AG04450 (cell line): Measurements from ENCODE around the gene LHX1. TPM values are rescaled to one million over a fixed set of nuclear protein-coding genes. Genes with fewer than 3 reads are reported as not detected.

Experiments
- CTCF ChIA-PET: fragments of 300-600, 350-600 bp; formaldehyde crosslinking; extraction: SDS; loops from one replicate; lab custom pipeline; 2022; ENCODE audit warnings: antibody characterized with exemption, inconsistent platforms; lab: Charles Lee
- POLR2A ChIA-PET: fragments of 350-600 bp; formaldehyde crosslinking; extraction: SDS; loops from one replicate; lab custom pipeline; 2021; ENCODE audit warnings: antibody characterized with exemption, inconsistent platforms; lab: Yijun Ruan, JAX
- DNase-seq: peaks from one replicate; pipeline ENCODE4 v3.0.0-alpha.2; 2011; ENCODE audit warnings: low read depth, low spot score
- H3K27ac ChIP-seq: one replicate; pipeline ENCODE4 v1.5.1; 2012; ENCODE audit warnings: low read depth, low read length, control low read depth
- H3K27me3 ChIP-seq: one replicate; pipeline ENCODE4 v1.6.0; 2012; ENCODE audit warnings: low read length; ENCODE audit not compliant: control insufficient read depth, insufficient read depth
- H3K4me3 ChIP-seq: 2 replicates; pipeline ENCODE4 v1.5.1; 2011; ENCODE audit warnings: mild to moderate bottlenecking, low read depth, low read length, control low read depth
- H3K9me3 ChIP-seq: 2 replicates; pipeline ENCODE4 v1.5.1; 2012; ENCODE audit warnings: low read length; ENCODE audit not compliant: control insufficient read depth, insufficient read depth
- polyA plus RNA-seq: library from polyadenylated mRNA; depleted of rRNA; stranded (reverse); fragments of >200 nt; gene quantifications from 2 replicates; pipeline ENCODE4 v1.2.3, GENCODE V29; 2011
- TF ChIP-seq, protein P1 (sequence below): IDR thresholded peaks from 2 replicates; pipeline ENCODE4 v1.5.1; 2011; ENCODE audit warnings: low read depth, low read length, control low read depth, inconsistent platforms

Gene LHX1
- polyA plus RNA-seq, 1 experiment, result not detected

DNA sequence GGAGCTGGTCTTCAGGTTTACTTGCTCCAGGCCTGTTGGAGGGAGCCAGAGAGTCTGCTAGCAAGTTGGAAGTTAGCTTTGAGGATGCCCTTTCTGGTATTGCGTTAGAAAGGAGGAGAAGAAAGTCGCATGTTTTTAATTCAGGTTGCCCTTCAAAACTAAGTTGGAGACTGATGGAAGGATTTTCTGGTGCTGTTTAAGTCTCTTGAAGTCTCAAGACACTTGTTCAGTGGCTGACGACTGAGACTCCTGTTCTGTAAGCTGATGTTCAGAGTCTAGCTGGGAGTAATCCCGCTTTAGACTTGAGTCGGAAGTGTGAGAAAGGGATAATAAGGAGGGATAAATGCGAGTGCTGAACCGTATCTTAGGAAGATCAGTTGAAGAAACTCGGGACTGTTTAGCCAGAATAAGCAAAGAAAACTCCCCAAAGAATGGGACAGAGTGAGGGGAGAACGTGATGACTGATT is 12.2 kb downstream of the LHX1 start:
- no peak for DNase-seq
- POLR2A ChIA-PET, result interaction anchor here (0.7 to 1.4 kb wide), 3 partner anchors 11 to 68 kb away, joined by 4 to 7 read pairs (median 5); no protein-coding TSS in a partner anchor
- Histone ChIP-seq H3K27me3 (peaks cover 34% of the 10 kb centered on the region), H3K9me3 (peaks cover 3% of the 10 kb centered on the region), H3K27ac (peak overlapping the region; percentile 96), H3K4me3 (peak overlapping the region; percentile 88)
- CTCF ChIA-PET, result interaction anchor here (0.6 to 1.7 kb wide), 5 partner anchors 10 to 424 kb away, joined by 3 to 11 read pairs (median 3); no protein-coding TSS in a partner anchor
- TF ChIP-seq, protein P1, sequence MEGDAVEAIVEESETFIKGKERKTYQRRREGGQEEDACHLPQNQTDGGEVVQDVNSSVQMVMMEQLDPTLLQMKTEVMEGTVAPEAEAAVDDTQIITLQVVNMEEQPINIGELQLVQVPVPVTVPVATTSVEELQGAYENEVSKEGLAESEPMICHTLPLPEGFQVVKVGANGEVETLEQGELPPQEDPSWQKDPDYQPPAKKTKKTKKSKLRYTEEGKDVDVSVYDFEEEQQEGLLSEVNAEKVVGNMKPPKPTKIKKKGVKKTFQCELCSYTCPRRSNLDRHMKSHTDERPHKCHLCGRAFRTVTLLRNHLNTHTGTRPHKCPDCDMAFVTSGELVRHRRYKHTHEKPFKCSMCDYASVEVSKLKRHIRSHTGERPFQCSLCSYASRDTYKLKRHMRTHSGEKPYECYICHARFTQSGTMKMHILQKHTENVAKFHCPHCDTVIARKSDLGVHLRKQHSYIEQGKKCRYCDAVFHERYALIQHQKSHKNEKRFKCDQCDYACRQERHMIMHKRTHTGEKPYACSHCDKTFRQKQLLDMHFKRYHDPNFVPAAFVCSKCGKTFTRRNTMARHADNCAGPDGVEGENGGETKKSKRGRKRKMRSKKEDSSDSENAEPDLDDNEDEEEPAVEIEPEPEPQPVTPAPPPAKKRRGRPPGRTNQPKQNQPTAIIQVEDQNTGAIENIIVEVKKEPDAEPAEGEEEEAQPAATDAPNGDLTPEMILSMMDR, result 0 out of 2 replicates have a peak, but pooled peaks have one; percentile 14

DNA sequence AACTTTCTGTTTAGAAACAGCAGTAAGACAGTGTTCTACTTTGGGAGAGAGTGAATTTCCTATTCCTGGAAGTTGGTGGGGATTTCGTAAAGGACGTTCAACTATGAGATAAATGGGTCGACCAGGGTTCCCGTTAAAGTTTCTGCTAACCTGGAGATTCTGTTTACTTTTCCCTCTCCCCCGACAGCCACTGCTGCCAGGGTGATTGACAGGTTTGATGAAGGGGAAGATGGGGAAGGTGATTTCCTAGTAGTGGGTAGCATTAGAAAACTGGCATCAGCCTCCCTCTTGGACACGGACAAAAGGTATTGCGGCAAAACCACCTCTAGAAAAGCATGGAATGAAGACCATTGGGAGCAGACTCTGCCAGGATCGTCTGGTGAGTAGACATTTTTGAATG is 12.8 kb downstream of the LHX1 start:
- ChIA-PET CTCF (interaction anchor here (1.3 to 1.7 kb wide), 2 partner anchors 98 to 423 kb away, joined by 3 to 11 read pairs; no protein-coding TSS in a partner anchor), POLR2A (no interaction called here)
- H3K27ac ChIP-seq, result no peak overlapping the region

DNA sequence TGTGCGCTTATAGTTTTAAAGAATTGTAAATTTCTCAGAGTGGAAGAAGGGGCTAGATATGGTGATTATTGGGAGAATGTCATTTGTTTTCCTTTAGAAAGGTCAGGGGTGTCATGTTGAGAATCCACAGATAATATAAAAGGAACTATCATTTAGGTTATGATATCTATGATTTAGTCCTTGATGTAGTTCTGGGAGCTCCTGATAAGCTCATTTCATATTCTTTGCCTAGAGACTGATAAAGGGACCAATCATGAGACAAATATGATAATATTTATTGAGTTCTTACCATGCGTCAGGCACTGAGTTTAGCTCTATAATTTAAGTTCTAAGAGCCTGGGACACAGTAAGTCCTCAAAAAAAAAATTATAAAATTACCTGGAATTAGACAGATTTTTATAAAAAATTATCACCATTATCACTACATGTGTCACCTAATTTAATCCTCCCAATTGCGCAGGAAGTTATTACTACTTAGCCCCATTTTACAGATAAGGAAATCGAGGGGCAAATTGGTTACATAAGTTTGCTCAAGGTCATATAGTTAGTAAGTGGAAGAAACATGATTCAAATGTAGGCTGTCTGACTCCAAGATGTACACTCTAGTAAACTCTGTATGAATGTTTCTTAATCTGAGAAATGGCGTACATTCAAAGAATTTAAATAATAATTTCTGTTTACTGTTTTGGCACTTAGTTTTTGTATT is 14.0 kb downstream of the LHX1 start:
- ChIA-PET CTCF (interaction anchor here (1.1 to 1.8 kb wide), 2 partner anchors 97 to 289 kb away, joined by 3 to 6 read pairs; no protein-coding TSS in a partner anchor), POLR2A (no interaction called here)
- Histone ChIP-seq H3K27me3 (peaks cover 18% of the 10 kb centered on the region), H3K27ac (no peak overlapping the region), H3K9me3 (no peaks in the 10 kb centered on the region; the same call in none of the 2 replicates), H3K4me3 (no peak overlapping the region)
- no peak for DNase-seq
- TF ChIP-seq, protein P1, result no peak

More for the DNA sequence above, 12.8 kb downstream of the LHX1 start:
- peaks cover 3% of the 10 kb centered on the region for H3K9me3 ChIP-seq
- peak overlapping the region; percentile 88 for H3K4me3 ChIP-seq
- no peak for DNase-seq
- TF ChIP-seq, protein P1, result no peak
- H3K27me3 ChIP-seq, result peaks cover 30% of the 10 kb centered on the region

DNA sequence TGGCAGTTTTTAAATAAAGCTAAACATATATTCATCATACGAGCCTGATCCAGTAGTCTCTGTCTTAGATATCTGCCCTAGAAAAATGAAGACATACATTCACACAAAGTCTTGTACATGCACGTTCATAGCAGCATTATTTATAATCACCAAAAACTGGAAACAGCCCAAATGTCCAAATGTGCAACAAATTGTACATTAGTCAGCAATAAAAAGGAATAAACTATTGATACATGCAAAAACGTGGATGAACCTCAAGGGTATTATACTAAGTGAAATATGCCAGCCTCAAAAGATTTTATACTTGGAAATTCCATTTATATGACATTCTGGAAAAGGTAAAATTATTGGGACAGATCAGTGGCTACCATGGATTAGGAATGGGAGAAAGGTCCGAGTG is 34.2 kb downstream of the LHX1 start:
- TF ChIP-seq, protein P1, result no peak
- no peak for DNase-seq
- ChIA-PET POLR2A (no interaction called here), CTCF (no interaction called here)
- H3K4me3 ChIP-seq, result no peak overlapping the region
- H3K27ac ChIP-seq, result no peak overlapping the region
- H3K27me3 ChIP-seq, result no peaks in the 10 kb centered on the region
- no peaks in the 10 kb centered on the region for H3K9me3 ChIP-seq

DNA sequence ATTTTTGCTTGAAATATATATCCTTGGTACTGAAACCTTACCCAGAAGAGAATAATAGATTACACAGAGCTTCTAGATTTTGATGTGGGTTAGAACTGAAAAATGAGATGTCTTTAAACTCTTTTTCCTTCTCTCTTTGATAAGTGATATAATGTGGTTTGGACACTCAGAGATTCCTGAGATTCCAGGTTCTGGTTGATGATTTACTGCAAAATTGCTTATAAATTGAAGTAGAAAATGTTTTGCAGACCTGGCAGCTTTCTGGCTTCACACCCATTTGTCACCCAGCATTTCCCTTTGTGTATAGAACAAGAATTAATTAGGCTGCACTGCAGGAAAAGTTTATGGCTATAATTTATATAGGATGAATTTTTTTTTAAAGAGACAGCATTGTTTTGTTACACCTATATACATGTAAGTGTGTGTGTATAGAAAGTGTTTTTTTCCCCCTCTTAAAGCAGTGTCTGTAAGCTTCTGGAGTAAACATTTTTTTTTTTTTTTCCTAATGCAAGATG is 35.0 kb downstream of the LHX1 start:
- Histone ChIP-seq H3K27ac (no peak overlapping the region), H3K4me3 (no peak overlapping the region), H3K27me3 (no peaks in the 10 kb centered on the region), H3K9me3 (no peaks in the 10 kb centered on the region)
- ChIA-PET CTCF (no interaction called here), POLR2A (no interaction called here)
- DNase-seq, result no peak
- TF ChIP-seq, protein P1, result no peak
